HEK293 (cell line): ENCODE results near the gene RNH1.
"Not testable (repeated sequence)": the region's sequence is repeated elsewhere in the genome, so short reads cannot be mapped to it uniquely, and the experiment has no call there.

Experiments used
- CTCF ChIA-PET: fragments of 350-600 bp; formaldehyde crosslinking; extraction: SDS; loops from one replicate; lab custom pipeline; 2021; ENCODE audit warnings: antibody characterized with exemption; lab: Yijun Ruan, JAX
- POLR2A ChIA-PET: fragments of 300-600 bp; formaldehyde crosslinking; extraction: SDS; loops from one replicate; lab custom pipeline; 2020; ENCODE audit warnings: antibody characterized with exemption, inconsistent platforms; lab: Yijun Ruan, JAX
- H3K27ac ChIP-seq: fragments of 200-500 bp; sonication (Bioruptor generic); 2 replicates; pipeline ENCODE4 v1.5.1; 2014; ENCODE audit warnings: low read depth, low read length, control low read depth, inconsistent platforms; ENCODE audit errors: extremely low read depth
- H3K36me3 ChIP-seq, 2 experiments: fragments of 200-500 bp in 1 of 2; sonication (Bioruptor generic) in 1 of 2; 1 replicate in 1 of 2; 2 replicates in 1 of 2; pipeline ENCODE4 v1.5.1; 2014 to 2017; ENCODE audit warnings: inconsistent platforms in 2 of 2, low read length in 2 of 2; ENCODE audit not compliant: control insufficient read depth in 2 of 2, insufficient read depth in 1 of 2
- H3K4me1 ChIP-seq: fragments of 200-500 bp; sonication (Bioruptor generic); 2 replicates; pipeline ENCODE4 v1.5.1; 2014; ENCODE audit warnings: mild to moderate bottlenecking, low read length, inconsistent platforms; ENCODE audit not compliant: control insufficient read depth, insufficient read depth
- H3K4me3 ChIP-seq: 2 replicates; pipeline ENCODE4 v1.5.1; 2011; ENCODE audit warnings: low read depth, mild to moderate bottlenecking, control low read depth, low read length, moderate library complexity
- H3K9me3 ChIP-seq: fragments of 200-500 bp; sonication (Bioruptor generic); 2 replicates; pipeline ENCODE4 v1.5.1; 2014; ENCODE audit warnings: low read depth, low read length, inconsistent platforms; ENCODE audit not compliant: control insufficient read depth, insufficient read depth
- EGR2 ChIP-seq: fragments of 450-650 bp; formaldehyde crosslinking; IDR thresholded peaks from 2 replicates; pipeline ENCODE4 v1.5.1; 2016; ENCODE audit warnings: low read depth, missing biosample characterization, missing genetic modification characterization
- GLIS1 ChIP-seq: fragments of 450-650 bp; formaldehyde crosslinking; IDR thresholded peaks from 2 replicates; pipeline ENCODE4 v1.5.1; 2016; ENCODE audit warnings: missing biosample characterization, missing genetic modification characterization
- GLIS2 ChIP-seq: fragments of 450-650 bp; formaldehyde crosslinking; IDR thresholded peaks from 2 replicates; pipeline ENCODE4 v1.5.1; 2016; ENCODE audit warnings: missing biosample characterization, missing genetic modification characterization
- IKZF3 ChIP-seq: fragments of 450-650 bp; IDR thresholded peaks from 2 replicates; pipeline ENCODE4 v1.5.0; 2018; ENCODE audit warnings: missing biosample characterization, mild to moderate bottlenecking, missing genetic modification characterization, moderate library complexity
- KLF8 ChIP-seq: fragments of 450-650 bp; formaldehyde crosslinking; IDR thresholded peaks from 2 replicates; pipeline ENCODE4 v1.5.1; 2016; ENCODE audit warnings: missing biosample characterization, missing genetic modification characterization
- ZNF16 ChIP-seq: fragments of 450-650 bp; formaldehyde crosslinking; IDR thresholded peaks from 2 replicates; pipeline ENCODE4 v1.5.1; 2016; ENCODE audit warnings: low read depth, missing biosample characterization, missing genetic modification characterization
- ZNF175 ChIP-seq: fragments of 450-650 bp; formaldehyde crosslinking; IDR thresholded peaks from 2 replicates; pipeline ENCODE4 v1.5.1; 2016; ENCODE audit warnings: missing biosample characterization, missing genetic modification characterization
- ZNF184 ChIP-seq: fragments of 450-650 bp; IDR thresholded peaks from 2 replicates; pipeline ENCODE4 v1.5.1; 2018; ENCODE audit warnings: missing biosample characterization, mild to moderate bottlenecking, missing genetic modification characterization
- ZNF341 ChIP-seq: fragments of 450-650 bp; formaldehyde crosslinking; IDR thresholded peaks from 2 replicates; pipeline ENCODE4; 2016; ENCODE audit warnings: low read depth, missing biosample characterization, missing genetic modification characterization
- ZNF433 ChIP-seq: fragments of 450-650 bp; formaldehyde crosslinking; IDR thresholded peaks from 2 replicates; pipeline ENCODE4 v1.5.1; 2016; ENCODE audit warnings: missing biosample characterization, missing genetic modification characterization, low read depth
- ZNF529 ChIP-seq: fragments of 450-650 bp; formaldehyde crosslinking; IDR thresholded peaks from 2 replicates; pipeline ENCODE4 v1.5.1; 2017; ENCODE audit warnings: missing genetic modification characterization, missing biosample characterization; ENCODE audit not compliant: insufficient replicate concordance
- ZNF549 ChIP-seq: fragments of 450-650 bp; IDR thresholded peaks from 2 replicates; pipeline ENCODE4 v1.5.1; 2018; ENCODE audit warnings: missing biosample characterization, missing genetic modification characterization, mild to moderate bottlenecking, inconsistent platforms, moderate library complexity
- ZNF558 ChIP-seq: fragments of 450-650 bp; formaldehyde crosslinking; IDR thresholded peaks from 2 replicates; pipeline ENCODE4 v1.5.1; 2016; ENCODE audit warnings: missing biosample characterization, missing genetic modification characterization
- ZNF561 ChIP-seq: fragments of 450-650 bp; IDR thresholded peaks from 2 replicates; pipeline ENCODE4 v1.5.1; 2018; ENCODE audit warnings: missing biosample characterization, missing genetic modification characterization, borderline replicate concordance
- ZNF610 ChIP-seq: fragments of 450-650 bp; formaldehyde crosslinking; IDR thresholded peaks from 2 replicates; pipeline ENCODE4 v1.5.1; 2016; ENCODE audit warnings: missing biosample characterization, missing genetic modification characterization, borderline replicate concordance
- TF ChIP-seq, protein P1 (sequence below): fragments of 450-650 bp; formaldehyde crosslinking; IDR thresholded peaks from 2 replicates; pipeline ENCODE4 v1.5.1; 2016; ENCODE audit warnings: missing biosample characterization, missing genetic modification characterization
- TF ChIP-seq, protein P2 (sequence below): fragments of 450-650 bp; formaldehyde crosslinking; IDR thresholded peaks from 2 replicates; pipeline ENCODE4 v1.5.1; 2016; ENCODE audit warnings: missing biosample characterization, missing genetic modification characterization, borderline replicate concordance
- TF ChIP-seq, protein P3 (sequence below): fragments of 450-650 bp; formaldehyde crosslinking; conservative IDR thresholded peaks from 2 replicates; pipeline ENCODE4 v1.5.1; 2016; ENCODE audit warnings: low read depth, missing biosample characterization, missing genetic modification characterization
- TF ChIP-seq, protein P4 (sequence below): fragments of 450-650 bp; formaldehyde crosslinking; IDR thresholded peaks from 2 replicates; pipeline ENCODE4 v1.5.1; 2016; ENCODE audit warnings: missing biosample characterization, missing genetic modification characterization

RNH1 gene

GRCh38 chr11:518463-519202, 11.6 kb upstream of the RNH1 start (continued):
- TF ChIP-seq, protein P1, sequence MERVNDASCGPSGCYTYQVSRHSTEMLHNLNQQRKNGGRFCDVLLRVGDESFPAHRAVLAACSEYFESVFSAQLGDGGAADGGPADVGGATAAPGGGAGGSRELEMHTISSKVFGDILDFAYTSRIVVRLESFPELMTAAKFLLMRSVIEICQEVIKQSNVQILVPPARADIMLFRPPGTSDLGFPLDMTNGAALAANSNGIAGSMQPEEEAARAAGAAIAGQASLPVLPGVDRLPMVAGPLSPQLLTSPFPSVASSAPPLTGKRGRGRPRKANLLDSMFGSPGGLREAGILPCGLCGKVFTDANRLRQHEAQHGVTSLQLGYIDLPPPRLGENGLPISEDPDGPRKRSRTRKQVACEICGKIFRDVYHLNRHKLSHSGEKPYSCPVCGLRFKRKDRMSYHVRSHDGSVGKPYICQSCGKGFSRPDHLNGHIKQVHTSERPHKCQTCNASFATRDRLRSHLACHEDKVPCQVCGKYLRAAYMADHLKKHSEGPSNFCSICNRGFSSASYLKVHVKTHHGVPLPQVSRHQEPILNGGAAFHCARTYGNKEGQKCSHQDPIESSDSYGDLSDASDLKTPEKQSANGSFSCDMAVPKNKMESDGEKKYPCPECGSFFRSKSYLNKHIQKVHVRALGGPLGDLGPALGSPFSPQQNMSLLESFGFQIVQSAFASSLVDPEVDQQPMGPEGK = peak; percentile 64; the same call in 1 of the 2 replicates
- peak; percentile 70 for TF ChIP-seq GLIS2
- TF ChIP-seq, protein P2, sequence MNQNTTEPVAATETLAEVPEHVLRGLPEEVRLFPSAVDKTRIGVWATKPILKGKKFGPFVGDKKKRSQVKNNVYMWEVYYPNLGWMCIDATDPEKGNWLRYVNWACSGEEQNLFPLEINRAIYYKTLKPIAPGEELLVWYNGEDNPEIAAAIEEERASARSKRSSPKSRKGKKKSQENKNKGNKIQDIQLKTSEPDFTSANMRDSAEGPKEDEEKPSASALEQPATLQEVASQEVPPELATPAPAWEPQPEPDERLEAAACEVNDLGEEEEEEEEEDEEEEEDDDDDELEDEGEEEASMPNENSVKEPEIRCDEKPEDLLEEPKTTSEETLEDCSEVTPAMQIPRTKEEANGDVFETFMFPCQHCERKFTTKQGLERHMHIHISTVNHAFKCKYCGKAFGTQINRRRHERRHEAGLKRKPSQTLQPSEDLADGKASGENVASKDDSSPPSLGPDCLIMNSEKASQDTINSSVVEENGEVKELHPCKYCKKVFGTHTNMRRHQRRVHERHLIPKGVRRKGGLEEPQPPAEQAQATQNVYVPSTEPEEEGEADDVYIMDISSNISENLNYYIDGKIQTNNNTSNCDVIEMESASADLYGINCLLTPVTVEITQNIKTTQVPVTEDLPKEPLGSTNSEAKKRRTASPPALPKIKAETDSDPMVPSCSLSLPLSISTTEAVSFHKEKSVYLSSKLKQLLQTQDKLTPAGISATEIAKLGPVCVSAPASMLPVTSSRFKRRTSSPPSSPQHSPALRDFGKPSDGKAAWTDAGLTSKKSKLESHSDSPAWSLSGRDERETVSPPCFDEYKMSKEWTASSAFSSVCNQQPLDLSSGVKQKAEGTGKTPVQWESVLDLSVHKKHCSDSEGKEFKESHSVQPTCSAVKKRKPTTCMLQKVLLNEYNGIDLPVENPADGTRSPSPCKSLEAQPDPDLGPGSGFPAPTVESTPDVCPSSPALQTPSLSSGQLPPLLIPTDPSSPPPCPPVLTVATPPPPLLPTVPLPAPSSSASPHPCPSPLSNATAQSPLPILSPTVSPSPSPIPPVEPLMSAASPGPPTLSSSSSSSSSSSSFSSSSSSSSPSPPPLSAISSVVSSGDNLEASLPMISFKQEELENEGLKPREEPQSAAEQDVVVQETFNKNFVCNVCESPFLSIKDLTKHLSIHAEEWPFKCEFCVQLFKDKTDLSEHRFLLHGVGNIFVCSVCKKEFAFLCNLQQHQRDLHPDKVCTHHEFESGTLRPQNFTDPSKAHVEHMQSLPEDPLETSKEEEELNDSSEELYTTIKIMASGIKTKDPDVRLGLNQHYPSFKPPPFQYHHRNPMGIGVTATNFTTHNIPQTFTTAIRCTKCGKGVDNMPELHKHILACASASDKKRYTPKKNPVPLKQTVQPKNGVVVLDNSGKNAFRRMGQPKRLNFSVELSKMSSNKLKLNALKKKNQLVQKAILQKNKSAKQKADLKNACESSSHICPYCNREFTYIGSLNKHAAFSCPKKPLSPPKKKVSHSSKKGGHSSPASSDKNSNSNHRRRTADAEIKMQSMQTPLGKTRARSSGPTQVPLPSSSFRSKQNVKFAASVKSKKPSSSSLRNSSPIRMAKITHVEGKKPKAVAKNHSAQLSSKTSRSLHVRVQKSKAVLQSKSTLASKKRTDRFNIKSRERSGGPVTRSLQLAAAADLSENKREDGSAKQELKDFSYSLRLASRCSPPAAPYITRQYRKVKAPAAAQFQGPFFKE (tag by site-specific recombination) = no peak
- no peak for TF ChIP-seq ZNF529 (tag by site-specific recombination)
- TF ChIP-seq KLF8 (tag by site-specific recombination) = peak; percentile 61
- TF ChIP-seq, protein P3, sequence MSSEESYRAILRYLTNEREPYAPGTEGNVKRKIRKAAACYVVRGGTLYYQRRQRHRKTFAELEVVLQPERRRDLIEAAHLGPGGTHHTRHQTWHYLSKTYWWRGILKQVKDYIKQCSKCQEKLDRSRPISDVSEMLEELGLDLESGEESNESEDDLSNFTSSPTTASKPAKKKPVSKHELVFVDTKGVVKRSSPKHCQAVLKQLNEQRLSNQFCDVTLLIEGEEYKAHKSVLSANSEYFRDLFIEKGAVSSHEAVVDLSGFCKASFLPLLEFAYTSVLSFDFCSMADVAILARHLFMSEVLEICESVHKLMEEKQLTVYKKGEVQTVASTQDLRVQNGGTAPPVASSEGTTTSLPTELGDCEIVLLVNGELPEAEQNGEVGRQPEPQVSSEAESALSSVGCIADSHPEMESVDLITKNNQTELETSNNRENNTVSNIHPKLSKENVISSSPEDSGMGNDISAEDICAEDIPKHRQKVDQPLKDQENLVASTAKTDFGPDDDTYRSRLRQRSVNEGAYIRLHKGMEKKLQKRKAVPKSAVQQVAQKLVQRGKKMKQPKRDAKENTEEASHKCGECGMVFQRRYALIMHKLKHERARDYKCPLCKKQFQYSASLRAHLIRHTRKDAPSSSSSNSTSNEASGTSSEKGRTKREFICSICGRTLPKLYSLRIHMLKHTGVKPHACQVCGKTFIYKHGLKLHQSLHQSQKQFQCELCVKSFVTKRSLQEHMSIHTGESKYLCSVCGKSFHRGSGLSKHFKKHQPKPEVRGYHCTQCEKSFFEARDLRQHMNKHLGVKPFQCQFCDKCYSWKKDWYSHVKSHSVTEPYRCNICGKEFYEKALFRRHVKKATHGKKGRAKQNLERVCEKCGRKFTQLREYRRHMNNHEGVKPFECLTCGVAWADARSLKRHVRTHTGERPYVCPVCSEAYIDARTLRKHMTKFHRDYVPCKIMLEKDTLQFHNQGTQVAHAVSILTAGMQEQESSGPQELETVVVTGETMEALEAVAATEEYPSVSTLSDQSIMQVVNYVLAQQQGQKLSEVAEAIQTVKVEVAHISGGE (tag by site-specific recombination) = peak; percentile 48; the same call in 1 of the 2 replicates
- no peak for TF ChIP-seq ZNF549 (tag by site-specific recombination)
- no peak for TF ChIP-seq ZNF558 (tag by site-specific recombination)
- TF ChIP-seq ZNF433 (tag by site-specific recombination) = no peak
- TF ChIP-seq ZNF561 (tag by site-specific recombination) = peak; percentile 85; the same call in 1 of the 2 replicates
- peak; percentile 52; the same call in 1 of the 2 replicates for TF ChIP-seq ZNF341 (tag by site-specific recombination)
- no peak for TF ChIP-seq ZNF16 (tag by site-specific recombination)
- TF ChIP-seq, protein P4, sequence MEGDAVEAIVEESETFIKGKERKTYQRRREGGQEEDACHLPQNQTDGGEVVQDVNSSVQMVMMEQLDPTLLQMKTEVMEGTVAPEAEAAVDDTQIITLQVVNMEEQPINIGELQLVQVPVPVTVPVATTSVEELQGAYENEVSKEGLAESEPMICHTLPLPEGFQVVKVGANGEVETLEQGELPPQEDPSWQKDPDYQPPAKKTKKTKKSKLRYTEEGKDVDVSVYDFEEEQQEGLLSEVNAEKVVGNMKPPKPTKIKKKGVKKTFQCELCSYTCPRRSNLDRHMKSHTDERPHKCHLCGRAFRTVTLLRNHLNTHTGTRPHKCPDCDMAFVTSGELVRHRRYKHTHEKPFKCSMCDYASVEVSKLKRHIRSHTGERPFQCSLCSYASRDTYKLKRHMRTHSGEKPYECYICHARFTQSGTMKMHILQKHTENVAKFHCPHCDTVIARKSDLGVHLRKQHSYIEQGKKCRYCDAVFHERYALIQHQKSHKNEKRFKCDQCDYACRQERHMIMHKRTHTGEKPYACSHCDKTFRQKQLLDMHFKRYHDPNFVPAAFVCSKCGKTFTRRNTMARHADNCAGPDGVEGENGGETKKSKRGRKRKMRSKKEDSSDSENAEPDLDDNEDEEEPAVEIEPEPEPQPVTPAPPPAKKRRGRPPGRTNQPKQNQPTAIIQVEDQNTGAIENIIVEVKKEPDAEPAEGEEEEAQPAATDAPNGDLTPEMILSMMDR (tag by site-specific recombination) = peak; percentile 43; the same call in 1 of the 2 replicates
- peak; percentile 36; the same call in 1 of the 2 replicates for TF ChIP-seq EGR2 (tag by site-specific recombination)
- peak; percentile 71 for TF ChIP-seq GLIS1
- TF ChIP-seq ZNF184 (tag by site-specific recombination) = peak; percentile 65; the same call in 1 of the 2 replicates
- peak; percentile 65 for TF ChIP-seq IKZF3 (tag by site-specific recombination)
- TF ChIP-seq ZNF175 (tag by site-specific recombination) = no peak
- no peak for TF ChIP-seq ZNF610

DNA sequence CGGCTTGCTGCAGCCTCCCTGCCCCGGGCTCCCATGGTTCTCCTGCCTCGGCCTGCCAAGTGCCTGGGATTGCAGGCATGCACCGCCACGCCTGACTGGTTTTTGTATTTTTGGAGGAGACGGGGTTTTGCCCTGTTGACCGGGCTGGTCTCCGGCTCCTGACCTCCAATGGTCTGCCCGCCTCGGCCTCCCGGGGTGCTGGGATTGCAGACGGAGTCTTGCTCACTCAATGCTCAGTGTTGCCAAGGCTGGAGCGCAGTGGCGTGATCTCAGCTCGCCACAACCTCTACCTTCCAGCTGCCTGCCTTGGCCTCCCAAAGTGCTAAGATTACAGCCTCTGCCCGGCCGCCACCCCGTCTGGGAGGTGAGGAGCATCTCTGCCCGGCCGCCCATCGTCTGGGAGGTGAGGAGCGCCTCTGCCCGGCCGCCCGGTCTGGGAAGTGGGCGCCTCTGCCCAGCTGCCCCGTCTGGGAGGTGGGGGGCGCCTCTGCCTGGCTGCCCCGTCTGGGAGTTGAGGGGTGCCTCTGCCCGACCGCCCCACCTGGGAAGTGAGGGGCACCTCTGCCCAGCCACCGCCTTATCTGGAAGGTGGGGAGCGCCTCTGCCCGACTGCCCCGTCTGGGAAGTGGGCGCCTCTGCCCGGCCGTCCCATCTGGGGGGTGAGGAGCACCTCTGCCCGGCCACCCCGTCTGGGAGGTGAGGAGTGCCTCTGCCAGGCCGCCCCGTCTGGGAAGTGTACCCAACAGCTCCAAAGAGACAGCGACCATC, 10.1 kb upstream of the RNH1 start:
- H3K27ac ChIP-seq, H3K36me3 ChIP-seq, POLR2A ChIA-PET, H3K4me1 ChIP-seq, H3K9me3 ChIP-seq, H3K4me3 ChIP-seq: not testable (repeated sequence)
- CTCF ChIA-PET = interaction anchor here (0.9 kb wide), 2 partner anchors 10 to 19 kb away, joined by 4 read pairs; no protein-coding TSS in a partner anchor
